ENCODE measurements around the gene NCR2.

DNA sequence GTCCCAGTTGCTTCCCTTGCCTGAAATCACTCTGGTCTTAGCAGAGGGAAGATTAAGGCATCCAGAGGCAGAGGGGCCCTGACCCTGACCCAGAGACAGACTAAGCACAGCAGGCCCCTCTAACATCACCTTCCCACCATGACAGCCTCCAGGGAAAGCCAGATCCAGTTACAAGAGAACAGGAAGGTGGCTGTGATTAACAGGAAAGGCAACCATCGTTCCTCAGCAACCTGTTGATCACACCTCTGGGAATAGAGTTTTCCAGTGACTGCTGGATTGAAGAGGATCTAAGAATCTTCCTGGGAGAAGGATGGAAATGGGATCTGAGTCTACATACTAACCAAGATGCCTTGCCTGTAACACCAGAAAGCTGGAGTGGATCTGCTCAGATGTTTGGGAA lies 43.7 kb upstream of the NCR2 start:
- TF ChIP-seq ZNF274 (IDR thresholded peaks at IDR 0.05; ENCODE audit: low read depth, low read length) (no peak), SUZ12 (IDR thresholded peaks at IDR 0.05; ENCODE audit: extremely low read depth, insufficient read depth, insufficient read length) (no peak), YY1 (IDR thresholded peaks at IDR 0.05; ENCODE audit: insufficient read depth, insufficient read length) (no peak)

Data from NT2/D1 (cell line).